AG10803 (cell line): ENCODE results near the gene GPN1.

Experiments used
- DNase-seq: peaks from one replicate; pipeline ENCODE4 v3.0.0; 2010; ENCODE audit warnings: low read depth
- H3K4me3 ChIP-seq: 2 replicates; pipeline ENCODE4 v1.5.1; 2011; ENCODE audit warnings: mild to moderate bottlenecking, low read length, control low read depth
- CTCF ChIP-seq: conservative IDR thresholded peaks from 2 replicates; pipeline ENCODE4 v1.5.1; 2011; ENCODE audit warnings: mild to moderate bottlenecking, low read length, control low read depth, inconsistent platforms

Gene GPN1

DNA sequence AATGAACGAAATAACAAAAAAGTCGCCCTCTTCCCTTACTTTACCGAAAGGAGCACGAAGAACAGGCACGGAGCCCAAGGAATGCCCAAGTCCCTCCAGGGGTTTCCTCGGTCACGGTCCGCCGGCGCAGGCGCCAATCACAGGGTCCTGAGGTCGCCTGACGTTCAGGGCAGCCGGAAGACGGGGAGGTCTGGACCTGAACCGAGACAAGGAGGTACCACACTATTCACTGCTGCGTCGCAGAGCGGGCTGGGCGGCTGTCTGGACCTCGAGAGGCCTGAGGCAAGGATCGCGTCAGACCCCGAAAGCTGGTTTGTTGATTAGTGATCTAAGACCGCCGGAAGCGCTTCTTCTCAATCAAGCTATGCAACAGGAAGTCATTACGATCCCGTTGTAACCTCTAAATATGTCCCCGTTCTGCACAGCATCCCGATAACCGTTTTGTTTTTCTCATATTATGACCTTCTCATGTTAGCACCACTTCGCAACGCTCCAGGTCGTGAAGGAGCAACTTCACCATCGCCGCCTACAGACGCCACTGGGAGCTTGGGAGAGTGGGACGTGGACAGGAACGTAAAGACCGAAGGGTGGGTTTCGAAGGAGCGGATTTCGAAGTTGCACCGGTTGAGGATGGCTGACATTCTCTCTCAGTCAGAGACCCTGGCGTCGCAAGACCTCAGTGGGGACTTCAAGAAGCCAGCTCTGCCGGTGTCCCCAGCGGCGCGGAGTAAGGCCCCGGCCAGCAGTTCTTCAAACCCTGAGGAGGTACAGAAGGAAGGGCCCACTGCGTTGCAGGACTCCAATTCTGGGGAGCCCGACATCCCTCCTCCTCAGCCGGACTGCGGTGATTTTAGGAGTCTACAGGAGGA is 34.7 kb downstream of the GPN1 start, which contains the start of the genes SLC4A1AP and SUPT7L:
SLC4A1AP (plus strand) TSS at position 605 of the 869 bp plus-strand sequence; CDS start at position 631, 26 bp downstream.
SUPT7L (minus strand) TSS at position 330 of the 869 bp plus-strand sequence. CDS start 1,422 bp downstream, outside the sequence.
- peak within 1 kb of the TSS; percentile 96 for H3K4me3 ChIP-seq
- DNase-seq: peak; percentile 88
- TF ChIP-seq CTCF: 0 out of 2 replicates have a peak, but pooled peaks have one; percentile 10

DNA sequence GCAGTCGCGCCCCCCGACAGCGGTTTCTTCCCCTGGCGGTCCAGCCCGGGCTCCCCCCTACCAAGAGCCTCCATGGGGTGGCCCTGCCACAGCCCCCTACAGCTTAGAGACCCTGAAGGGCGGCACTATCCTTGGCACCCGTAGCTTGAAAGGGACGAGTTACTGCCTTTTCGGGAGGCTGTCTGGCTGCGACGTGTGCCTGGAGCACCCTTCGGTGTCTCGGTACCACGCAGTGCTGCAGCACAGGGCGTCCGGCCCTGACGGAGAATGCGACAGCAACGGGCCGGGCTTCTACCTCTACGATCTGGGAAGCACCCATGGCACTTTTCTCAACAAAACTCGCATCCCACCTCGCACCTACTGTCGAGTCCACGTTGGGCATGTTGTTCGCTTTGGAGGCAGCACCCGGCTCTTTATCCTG is 35.3 kb downstream of the GPN1 start:
- DNase-seq: no peak
- peak overlapping the region; percentile 96 for H3K4me3 ChIP-seq
- TF ChIP-seq CTCF: no peak

DNA sequence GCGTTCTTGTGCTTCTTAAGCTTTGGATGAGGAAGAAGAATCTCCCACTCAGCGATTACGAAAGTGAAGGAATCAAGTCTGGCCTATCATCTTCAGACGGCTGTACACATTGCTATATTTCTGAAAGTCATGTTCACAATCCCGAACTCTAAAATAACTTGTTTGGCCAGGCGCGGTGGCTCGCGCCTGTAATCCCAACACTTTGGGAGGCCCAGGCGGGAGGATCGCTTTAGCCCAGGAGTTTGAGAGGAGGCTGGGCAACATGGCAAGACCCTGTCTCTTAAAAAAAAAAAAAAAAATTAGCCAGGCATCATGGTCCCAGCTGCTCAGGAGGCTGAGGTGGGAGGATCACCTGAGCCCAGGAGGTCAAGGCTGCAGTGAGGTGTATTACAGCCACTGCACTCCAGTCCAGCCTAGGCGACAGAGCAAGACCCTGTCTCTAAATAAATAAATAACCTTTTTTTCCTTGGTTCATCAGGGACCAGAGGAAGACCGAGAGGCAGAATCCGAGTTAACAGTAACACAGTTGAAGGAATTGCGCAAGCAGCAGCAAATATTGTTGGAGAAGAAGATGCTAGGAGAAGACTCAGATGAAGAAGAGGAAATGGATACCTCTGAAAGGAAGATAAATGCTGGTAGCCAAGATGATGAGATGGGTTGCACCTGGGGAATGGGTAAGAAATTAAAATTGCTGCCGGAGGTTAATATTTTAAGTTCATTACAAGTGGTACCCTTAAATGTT is 35.9 kb downstream of the GPN1 start:
- TF ChIP-seq CTCF: no peak
- DNase-seq: no peak
- peak overlapping the region; percentile 96 for H3K4me3 ChIP-seq

DNA sequence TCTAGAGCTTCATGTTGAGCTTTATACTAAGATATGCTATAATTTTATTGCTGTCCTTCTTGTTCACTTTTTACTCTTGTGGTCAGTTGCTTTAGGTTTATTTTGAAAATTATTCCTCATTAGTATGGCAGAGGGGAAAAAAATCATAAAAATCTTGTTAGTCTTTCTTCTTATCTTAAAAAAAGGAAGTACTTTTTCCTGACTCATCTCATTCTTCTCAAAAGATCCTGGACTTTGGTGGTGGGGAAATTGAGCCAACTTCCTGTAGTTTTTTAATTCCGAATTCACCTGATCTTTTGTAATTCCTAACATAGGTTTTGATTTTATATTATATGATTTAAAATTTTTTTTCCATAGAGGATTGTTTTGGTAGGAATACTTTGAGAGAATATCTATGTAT is 38.6 kb downstream of the GPN1 start:
- TF ChIP-seq CTCF: no peak
- no peak overlapping the region for H3K4me3 ChIP-seq
- DNase-seq: no peak

- TF ChIP-seq CTCF: no peak
- H3K4me3 ChIP-seq: no peak overlapping the region
- no peak for DNase-seq
Observed at GRCh38 chr2:27671235-27671634, 42.4 kb downstream of the GPN1 start.

- DNase-seq: no peak
- TF ChIP-seq CTCF: no peak
- no peak overlapping the region for H3K4me3 ChIP-seq
Observed at GRCh38 chr2:27672723-27673486, 44.1 kb downstream of the GPN1 start.
